ENCODE results near the gene LAYN.

Gene LAYN

GRCh38 chr11:111598559-111598958 is 58.0 kb downstream of the LAYN start:
- peak; percentile 73 to 81 (median 74) for DNase-seq

DNA sequence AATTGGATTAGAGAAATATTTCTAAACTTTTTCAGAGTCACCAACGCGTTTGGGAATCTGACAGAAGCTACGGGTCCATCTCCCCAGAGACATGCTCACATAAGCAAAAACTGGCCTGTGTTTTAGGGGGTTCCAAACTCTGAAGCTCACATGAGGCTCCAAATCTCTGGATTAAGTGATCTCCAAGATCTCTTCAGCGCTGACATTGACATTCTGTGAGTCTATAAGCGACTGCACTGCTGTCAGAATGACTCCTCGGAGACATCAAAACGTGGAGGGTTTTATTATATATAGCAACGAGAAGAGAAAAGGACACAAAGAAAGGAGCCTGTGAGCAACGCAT is 61.1 kb downstream of the LAYN start:
- no peak for DNase-seq

- DNase-seq: peak; percentile 88 to 94 (median 93)
Measured at GRCh38 chr11:111601979-111602864, 61.7 kb downstream of the LAYN start, which contains the start of gene SIK2. SIK2 (plus strand) TSS chr11:111602449; CDS start chr11:111602564, 115 bp downstream.

DNA sequence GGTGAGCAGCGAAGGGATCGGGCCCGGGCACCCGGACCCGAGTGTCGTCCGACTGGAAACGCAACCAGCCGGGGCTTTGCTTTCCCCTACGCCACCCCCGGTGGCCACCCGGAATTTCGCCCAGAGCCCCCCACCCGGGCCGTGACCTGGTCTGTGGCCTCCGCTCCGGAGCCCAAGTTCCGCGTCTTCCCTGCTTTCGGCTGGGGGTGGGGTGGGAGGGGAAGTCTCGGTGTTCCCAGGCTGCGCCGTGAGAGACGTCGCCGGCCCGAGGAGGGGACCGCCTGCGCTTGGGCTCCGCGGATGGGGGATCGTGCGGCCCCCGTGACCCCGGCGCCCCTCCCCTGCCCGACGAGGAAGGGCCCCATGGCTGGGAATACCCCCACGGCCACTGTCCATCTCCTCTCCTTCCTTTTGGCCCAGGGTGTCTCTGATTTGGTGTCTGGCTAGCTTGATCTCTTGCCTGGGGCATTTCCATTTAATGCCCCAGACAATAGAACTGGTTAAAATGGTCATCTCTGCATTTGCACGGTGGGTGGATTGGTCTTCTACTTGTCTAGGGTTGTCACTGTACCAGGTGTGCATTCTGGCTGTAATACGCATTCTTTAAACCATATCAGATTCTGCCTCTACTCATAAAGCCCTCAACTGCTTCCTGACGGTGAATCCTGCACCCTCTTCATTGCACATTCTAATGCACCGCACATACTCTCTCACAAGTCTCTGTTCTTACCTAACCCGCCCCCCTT is 62.5 kb downstream of the LAYN start:
- peak; percentile 56 to 74 (median 56) for DNase-seq

DNA sequence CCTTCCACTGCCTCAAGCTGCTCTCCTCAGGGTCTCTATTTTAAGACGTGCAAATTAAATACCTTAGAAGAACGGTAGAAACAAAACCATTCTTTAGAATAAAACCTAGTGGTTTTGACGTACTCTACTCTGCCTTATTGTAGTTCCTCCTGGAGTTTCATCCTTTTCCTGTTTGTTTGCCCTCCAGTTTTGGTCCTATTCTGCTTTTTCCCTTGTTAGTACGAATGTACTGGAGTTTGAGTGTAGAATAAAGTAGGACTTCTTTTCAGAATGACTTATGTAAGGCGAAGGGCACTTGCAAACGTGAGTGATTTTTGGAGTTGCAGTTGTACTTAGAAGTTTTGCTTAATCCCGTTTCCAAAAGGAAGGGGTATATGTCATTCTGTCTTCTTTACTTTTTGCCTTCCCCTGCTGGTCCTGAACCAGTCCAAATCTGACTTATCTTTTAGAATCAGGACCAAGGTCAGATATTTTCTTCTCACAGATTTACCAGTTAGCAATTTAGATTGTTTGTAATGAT is 63.2 kb downstream of the LAYN start:
- DNase-seq: peak in 1 of 3 donors; percentile 3

DNA sequence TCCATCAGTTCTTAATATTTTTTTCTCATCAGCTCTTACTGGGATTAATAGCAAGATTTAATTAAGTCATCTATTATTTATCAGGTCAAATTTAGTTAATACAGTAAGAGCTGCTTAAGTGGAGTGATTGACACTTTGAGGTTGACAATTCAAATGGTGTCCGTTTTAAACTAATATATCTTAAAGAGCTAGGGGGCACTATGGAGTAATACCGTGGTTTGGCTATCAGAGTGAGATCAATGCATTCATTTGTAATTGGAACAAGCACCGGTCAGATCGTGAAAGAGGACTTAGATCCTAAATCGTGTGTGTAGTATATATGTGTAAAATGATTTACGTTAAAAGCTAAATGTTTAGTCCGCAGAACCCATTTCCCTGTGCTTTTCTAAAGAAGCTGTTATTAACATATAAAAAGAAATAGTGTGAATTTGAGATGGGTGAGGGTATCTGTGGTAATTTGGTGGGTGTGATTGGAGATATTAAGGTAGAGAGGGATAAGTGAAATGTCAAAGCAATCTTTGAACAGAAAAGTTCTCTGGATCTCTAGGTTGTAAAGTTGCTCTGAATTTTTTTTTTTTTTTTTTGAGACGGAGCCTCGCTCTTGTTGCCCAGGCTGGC is 64.0 kb downstream of the LAYN start:
- DNase-seq: peak; percentile 66 to 72 (median 69)

DNA sequence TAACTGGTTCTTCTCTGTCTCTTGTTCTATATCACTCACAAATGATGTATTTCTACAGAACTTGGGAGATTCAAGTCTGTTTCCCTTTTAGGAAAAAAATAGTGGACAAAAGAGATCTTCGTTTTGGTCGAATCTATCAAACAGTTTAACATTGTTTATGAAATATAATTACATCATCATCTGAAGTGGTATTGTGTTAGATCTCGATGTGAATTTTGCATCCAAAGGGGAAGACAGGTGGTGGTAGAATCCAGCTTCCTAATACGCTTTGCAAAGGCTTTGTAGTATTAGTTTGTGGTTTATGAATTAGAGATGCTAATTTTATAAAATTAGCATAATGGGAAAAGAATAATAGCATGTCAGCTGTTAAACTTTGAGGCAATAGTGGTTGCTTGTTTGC is 65.2 kb downstream of the LAYN start:
- DNase-seq: no peak

- no peak for DNase-seq
Measured at GRCh38 chr11:111606986-111607385, 66.5 kb downstream of the LAYN start.

DNA sequence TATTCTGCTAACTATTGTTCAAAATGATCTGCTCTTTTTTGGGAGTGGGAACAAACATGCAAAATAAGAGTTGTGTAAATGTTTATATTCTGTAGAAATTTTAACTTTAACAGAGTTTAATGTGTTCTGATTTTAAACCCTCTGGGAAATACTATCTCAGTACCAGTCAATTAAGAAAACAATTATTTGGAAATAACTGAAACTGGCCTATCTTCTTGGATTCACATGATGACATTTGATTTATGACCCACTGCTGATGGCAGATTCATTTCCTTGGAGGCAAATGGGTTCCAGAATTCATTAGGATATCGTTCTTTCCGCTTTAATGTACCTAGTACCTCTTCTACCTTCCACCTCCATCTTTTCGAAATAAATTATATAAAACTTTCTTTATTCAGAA is 67.2 kb downstream of the LAYN start:
- no peak for DNase-seq

Measured in suppressor macrophage treated with lipopolysaccharide for 1 hour (primary cell).